Activated CD8-positive, alpha-beta memory T cell treated with anti-CD3 and anti-CD28 coated beads for 48 hours (primary cell): ENCODE measurements around the gene TIMM10.
"Not testable (repeated sequence)": the region's sequence is repeated elsewhere in the genome, so short reads cannot be mapped to it uniquely, and the experiment has no call there.

Experiments used
- DNase-seq, 3 experiments: peaks; one replicate each; pipeline ENCODE4 v3.0.0-alpha.2; 2020; ENCODE audit warnings: low read depth in 2 of 3, low spot score in 2 of 3

Gene TIMM10

DNA sequence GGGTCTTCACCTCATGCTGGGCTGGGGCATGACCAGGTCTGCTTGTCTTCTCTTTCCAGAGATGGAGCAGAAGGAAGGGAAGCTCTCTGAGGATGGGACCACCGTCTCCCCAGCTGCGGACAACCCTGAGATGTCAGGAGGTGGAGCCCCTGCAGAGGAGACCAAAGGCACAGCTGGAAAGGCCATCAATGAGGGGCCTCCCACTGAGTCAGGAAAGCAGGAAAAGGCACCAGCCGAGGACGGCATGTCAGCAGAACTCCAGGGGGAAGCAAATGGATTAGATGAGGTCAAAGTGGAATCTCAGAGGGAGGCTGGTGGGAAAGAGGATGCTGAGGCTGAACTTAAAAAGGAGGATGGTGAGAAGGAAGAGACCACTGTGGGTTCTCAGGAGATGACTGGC lies 12.0 kb upstream of the TIMM10 start:
- no peak for DNase-seq

- DNase-seq = no peak
These were observed 10.6 kb upstream of the TIMM10 start for GRCh38 chr11:57541169-57541568.

DNA sequence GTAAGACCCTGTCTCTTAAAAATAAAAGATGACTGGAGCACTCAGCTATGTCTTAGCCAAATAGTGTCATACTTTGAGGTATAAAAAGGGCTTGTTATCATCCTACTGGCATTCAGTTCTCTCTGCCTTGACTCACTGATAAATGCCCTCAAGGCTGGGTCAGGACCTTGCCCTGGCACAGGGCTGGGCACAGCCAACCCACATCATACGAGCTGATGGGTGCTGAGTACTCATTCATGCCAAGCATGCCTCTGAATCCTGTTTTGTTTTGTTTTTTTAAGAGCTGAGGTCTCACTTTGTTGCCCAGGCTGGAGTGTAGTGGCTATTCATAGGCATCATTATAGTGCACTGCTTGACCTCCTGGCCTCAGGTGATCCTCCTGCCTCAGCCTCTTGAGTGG lies 8.8 kb upstream of the TIMM10 start:
- no peak for DNase-seq

DNA sequence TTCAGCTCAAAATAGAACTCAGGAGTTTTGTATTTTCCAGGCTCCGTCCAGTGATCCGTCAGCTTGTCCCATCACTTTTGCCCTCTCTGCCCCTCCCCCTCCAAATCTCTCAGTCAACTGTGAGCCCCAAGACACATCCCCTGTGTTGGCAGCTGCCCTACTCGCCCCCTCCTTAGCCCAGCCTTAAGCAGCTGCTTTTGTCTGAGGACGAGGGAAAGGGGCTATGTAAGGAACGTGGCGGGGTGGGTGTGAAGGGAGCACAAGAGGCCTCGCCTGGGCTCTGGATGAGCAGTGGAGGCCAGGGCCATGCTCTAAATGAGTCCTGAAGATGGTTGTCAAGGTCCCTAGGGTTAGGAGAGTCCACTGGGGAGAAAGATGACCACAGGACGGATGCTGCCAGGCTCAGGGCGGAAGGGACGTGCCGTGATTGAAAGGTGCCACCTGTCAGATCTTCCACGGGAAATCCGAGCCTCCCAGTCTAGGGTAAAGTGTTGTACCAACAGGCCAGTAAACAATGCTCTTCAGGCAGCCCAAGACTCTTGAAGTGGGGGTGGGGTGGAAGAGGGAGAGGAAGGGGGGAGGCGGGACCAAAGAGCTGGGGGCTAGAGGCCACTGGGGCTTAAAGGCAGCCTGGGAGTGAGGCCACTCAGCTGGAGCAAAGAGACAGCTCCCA lies 6.5 kb upstream of the TIMM10 start, which contains the start of gene SMTNL1:
Gene SMTNL1 (plus strand): TSS at position 649 of the 673 bp plus-strand sequence. CDS start 5,048 bp downstream, outside the sequence.
- no peak for DNase-seq

DNA sequence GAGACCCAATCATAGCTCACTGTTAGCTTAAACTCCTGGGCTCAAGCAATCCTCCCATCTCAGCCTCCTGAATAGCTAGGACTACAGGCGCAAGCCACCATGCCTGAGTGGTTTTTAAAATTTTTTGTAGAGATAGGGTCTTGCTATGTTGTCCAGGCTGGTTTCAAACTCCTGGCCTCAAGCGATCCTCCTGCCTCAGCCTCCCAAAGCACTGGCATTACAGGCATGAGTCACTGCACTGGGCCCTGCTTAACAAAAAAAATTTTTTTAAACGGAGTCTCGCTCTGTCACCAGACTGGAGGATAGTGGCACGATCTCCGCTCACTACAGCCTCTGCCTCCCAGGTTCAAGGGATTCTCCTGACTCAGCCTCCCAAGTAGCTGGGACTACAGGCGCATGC lies 3.9 kb upstream of the TIMM10 start:
- DNase-seq = not testable (repeated sequence)

DNA sequence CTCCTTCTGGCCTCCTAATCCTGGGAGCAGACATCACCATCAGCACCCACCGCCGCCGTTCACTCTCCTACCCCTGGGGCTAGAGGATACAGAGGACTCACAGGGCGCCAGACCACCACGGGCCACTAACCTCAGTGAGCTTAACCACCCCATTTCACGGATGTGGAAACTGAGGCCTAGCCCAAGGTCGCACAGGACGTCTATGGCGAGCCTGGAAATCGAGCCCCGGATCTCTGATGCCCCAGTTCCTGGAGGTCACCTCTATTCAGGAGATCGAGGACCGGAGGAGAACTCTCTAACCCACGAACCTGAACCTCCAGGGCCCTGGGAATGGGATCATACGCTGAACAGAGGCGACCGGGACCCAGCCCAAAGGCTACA lies 349 bp downstream of the TIMM10 start:
- no peak for DNase-seq

GRCh38 chr11:57529012-57529411 lies 1.5 kb downstream of the TIMM10 start:
- no peak for DNase-seq

GRCh38 chr11:57527056-57527631 lies 3.4 kb downstream of the TIMM10 start:
- peak in 2 of 3 experiments; percentile 48 to 52 for DNase-seq

- no peak for DNase-seq
These were observed 7.1 kb downstream of the TIMM10 start for GRCh38 chr11:57523419-57523818.

DNA sequence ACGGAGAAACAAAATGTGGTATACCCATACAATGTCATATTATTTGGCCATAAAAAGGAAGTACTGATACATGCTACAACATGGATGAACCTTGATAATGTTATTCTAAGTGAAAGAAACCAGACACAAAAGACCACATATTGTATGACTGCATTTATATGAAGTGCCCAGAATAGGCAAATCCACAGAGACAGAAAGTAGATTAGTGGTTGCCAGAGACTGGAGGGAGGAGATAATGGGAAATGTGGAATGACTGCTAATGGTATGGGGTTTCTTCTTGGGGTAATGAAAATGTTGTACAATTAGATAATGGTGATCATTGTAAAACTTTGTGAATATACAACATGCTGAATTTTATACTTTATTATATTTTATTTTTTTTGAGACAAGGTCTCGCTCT lies 9.4 kb downstream of the TIMM10 start:
- no peak for DNase-seq

GRCh38 chr11:57516061-57516443 lies 14.5 kb downstream of the TIMM10 start:
- no peak for DNase-seq

GRCh38 chr11:57515332-57516060 lies 15.1 kb downstream of the TIMM10 start, which contains the start of gene SLC43A1:
Gene SLC43A1 (minus strand): TSS chr11:57515702. CDS start chr11:57514111, 1,591 bp downstream.
- DNase-seq = peak; percentile 15 to 37 (median 27)

DNA sequence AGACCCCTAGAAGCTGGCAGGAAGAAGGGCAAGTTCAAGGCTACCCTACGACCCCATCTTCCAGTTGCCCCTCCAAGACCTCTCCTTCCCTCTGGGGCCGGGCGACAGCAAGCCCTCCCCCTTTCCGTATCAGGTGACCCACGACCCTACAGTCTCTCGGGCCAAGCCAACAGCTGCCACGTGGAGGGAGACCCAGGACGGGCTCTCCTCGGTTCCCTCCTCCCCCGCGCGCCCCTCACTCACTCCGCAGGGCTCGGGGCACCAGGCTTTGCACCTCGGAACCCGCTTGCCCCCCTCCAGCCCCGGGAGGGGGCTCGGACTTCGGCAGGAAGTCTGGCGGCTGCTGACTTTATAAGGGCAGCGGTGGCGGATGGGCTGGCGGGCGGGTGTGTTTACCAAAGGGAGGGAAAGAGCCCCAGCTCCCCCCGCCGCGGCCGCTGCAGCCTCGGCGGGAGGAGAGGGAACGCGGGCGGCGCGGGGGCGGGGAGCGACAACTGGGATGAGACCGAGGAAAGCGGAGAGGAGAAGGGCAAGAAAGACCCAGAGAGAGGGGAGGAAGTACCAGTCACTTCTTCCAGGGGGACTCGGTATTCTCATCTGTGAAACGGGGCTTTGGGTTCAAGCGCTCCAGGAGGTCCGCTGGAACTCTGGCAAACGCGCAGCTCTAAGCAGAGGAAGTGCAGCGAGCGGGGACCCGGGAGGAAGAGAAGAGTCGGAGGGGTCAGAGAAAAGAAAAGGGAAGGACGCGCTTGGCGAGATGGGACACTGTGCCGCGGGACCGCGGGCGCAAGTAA lies 15.8 kb downstream of the TIMM10 start:
- peak; percentile 15 to 49 (median 38) for DNase-seq

DNA sequence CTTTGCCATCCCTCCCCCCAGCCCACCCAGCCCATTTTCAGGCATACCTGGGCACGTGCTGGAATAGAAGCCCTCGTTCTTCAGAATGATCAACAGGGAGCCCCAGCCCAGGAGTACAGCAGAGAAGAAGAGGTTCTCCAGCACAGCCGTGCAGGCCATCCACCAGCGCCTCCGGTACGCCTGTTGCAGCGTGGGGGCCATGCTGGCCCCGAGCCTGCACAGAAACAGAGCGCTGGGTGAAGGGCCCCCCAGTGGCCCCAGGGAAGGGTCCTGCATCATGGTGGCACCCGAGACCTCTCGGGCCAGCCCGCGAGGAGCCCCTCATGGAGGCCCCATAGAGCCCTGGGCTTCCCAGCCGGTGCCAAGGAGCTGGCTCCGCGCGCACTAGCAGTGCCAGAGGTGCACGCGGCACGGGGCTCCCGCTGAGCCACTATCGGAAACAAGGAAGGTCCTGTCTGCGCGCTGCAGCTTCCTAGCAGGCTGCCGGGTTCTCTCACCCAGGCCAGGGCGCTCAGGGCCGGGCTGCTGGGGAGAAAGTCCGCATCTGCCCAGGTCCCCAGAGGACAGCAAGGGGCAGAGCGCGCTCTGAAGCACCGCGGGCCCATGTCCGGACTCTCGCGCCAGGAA lies 16.5 kb downstream of the TIMM10 start:
- peak in 1 of 3 experiments; percentile 31 for DNase-seq

DNA sequence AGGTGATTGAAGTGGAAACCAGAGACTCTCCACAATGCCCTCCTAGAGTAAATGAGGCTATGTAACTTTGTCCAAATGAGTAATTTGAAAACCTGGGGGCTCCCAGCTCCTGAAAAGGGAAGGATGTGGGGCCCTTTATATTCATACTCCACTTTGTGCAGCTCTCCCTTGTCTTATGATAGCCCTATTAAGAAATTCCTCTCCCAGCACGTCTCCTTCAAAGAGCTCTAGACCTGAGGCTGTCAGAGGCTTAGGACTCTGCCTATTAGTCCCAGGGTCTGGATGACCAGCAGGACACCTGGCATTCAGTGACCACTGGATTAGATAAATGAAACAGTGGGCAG lies 17.1 kb downstream of the TIMM10 start:
- no peak for DNase-seq

DNA sequence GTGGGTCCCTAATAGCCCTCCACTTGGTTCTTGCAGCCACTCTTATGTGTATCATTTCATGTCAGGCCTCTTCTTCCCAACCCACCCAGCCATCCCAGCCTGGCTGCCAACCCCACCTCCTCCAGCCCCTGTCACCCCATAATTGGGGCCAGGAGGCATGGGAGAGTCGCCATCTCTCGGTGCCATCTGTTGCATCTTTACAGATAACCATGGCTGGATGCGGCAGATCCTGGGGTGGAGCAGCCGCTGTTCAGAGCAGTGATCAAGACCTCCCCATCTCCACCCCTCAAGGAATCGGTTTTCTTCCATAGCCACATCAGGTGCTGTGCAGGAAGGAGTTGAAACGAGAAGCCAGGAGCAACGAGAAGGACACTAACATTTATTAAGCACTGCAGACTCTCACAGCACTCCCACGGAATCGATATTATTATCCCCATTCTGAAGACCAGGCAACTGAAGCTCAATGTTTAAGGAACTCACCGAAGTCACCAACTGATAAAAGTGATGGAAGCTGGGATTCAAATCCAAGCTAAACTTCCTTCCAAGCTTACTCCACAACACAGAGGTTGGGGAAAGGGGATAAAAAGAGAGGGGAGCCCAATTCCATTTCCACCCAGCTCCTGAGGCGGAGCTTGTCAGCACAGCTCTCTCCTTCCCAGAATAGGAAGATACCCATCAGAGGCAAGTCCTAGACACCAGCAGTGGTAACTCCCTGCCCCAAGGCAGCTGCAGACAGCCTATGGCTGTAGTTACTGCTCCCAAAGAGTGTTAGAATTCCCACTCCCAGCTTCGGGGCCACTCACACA lies 17.7 kb downstream of the TIMM10 start:
- DNase-seq = no peak

GRCh38 chr11:57511741-57512430 lies 18.7 kb downstream of the TIMM10 start:
- no peak for DNase-seq

- no peak for DNase-seq
These were observed 22.0 kb downstream of the TIMM10 start for GRCh38 chr11:57508341-57509170.

- no peak for DNase-seq
These were observed 24.0 kb downstream of the TIMM10 start for GRCh38 chr11:57506522-57506921.
